GM12878 (cell line): ENCODE results near the gene FDXR. TPM values are rescaled to one million over a fixed set of nuclear protein-coding genes. Genes with fewer than 3 reads are reported as not detected.

Source experiments
- ATAC-seq: fragments of 200-7000 bp; cut with Tn5 transposase; 3 replicates; pipeline ENCODE4 v1.9.1; 2020; ENCODE audit warnings: mild to moderate bottlenecking, moderate library complexity
- BruUV-seq: library from RNA; stranded (reverse); fragments of 400-500 nt; replicated peaks from 2 replicates; lab custom pipeline; 2021; lab: Mats Ljungman, UMichigan
- CTCF ChIA-PET: fragments of 300-600 bp; sonication (Branson Sonifier 250); formaldehyde crosslinking; extraction: SDS; loops from one replicate; lab custom pipeline; 2021; ENCODE audit warnings: inconsistent platforms; lab: Yijun Ruan, JAX
- POLR2A ChIA-PET: fragments of 350-600 bp; formaldehyde crosslinking; extraction: SDS; loops from one replicate; lab custom pipeline; 2021; ENCODE audit warnings: inconsistent platforms; lab: Charles Lee
- RAD21 ChIA-PET: fragments of 300-600 bp; sonication (Branson Sonifier 250); formaldehyde crosslinking; loops from one replicate; lab custom pipeline; 2023; ENCODE audit warnings: antibody characterized with exemption; ENCODE audit not compliant: unreplicated experiment; lab: Charles Lee
- SMC1A ChIA-PET: fragments of 300-600 bp; sonication (Branson Sonifier 250); formaldehyde crosslinking; loops from one replicate; lab custom pipeline; 2023; ENCODE audit not compliant: unreplicated experiment, uncharacterized antibody; lab: Charles Lee
- DNase-seq: peaks from one replicate; pipeline ENCODE4 v3.0.0-alpha.2; 2011; ENCODE audit warnings: low read depth, low spot score
- FAIRE-seq: peaks from 3 replicates; lab custom pipeline; 2011; peaks lifted over from hg19 to GRCh38; lab: Jason Lieb, UNC
- H2AFZ ChIP-seq: 2 replicates; pipeline ENCODE4 v1.6.0; 2011; ENCODE audit warnings: low read depth, low read length, control low read depth; ENCODE audit not compliant: control insufficient read depth
- H3K27ac ChIP-seq: 2 replicates; pipeline ENCODE4 v1.5.1; 2011; ENCODE audit warnings: control low read depth; ENCODE audit not compliant: control insufficient read depth, insufficient read depth
- H3K27me3 ChIP-seq, 2 experiments: replicated peaks in 1 of 2; 2 replicates each; pipeline versions ENCODE4 v1.6.0 to v1.6.1; 2011; ENCODE audit warnings: low read length in 1 of 2; ENCODE audit not compliant: control insufficient read depth in 2 of 2, insufficient read depth in 2 of 2
- H3K36me3 ChIP-seq, 2 experiments: 2 replicates each; pipeline ENCODE4 v1.5.1; 2011; ENCODE audit warnings: low read length in 1 of 2; ENCODE audit not compliant: control insufficient read depth in 2 of 2, insufficient read depth in 2 of 2
- H3K4me1 ChIP-seq: 2 replicates; pipeline ENCODE4 v1.6.1; 2011; ENCODE audit warnings: mild to moderate bottlenecking, low read length, moderate library complexity, mixed read lengths; ENCODE audit not compliant: control insufficient read depth, insufficient read depth
- H3K4me2 ChIP-seq: 2 replicates; pipeline ENCODE4 v1.6.0; 2011; ENCODE audit warnings: control low read depth; ENCODE audit not compliant: control insufficient read depth, insufficient read depth
- H3K4me3 ChIP-seq: fragments of 200-600 bp; sonication (generic); 2 replicates; pipeline ENCODE4 v1.5.1; 2016
- H3K79me2 ChIP-seq: 2 replicates; pipeline ENCODE4 v1.6.0; 2011; ENCODE audit warnings: low read length; ENCODE audit not compliant: control insufficient read depth, insufficient read depth
- H3K9ac ChIP-seq: 2 replicates; pipeline ENCODE4 v1.8.0; 2011; ENCODE audit warnings: low read length, control low read depth, mixed read lengths; ENCODE audit not compliant: control insufficient read depth, insufficient read depth
- H3K9me3 ChIP-seq: replicated peaks from 3 replicates; pipeline ENCODE4 v1.5.1; 2011; ENCODE audit warnings: mild to moderate bottlenecking, low read length; ENCODE audit not compliant: control insufficient read depth, insufficient read depth
- H4K20me1 ChIP-seq: 2 replicates; pipeline ENCODE4 v1.6.0; 2011; ENCODE audit not compliant: control insufficient read depth, insufficient read depth
- BCLAF1 ChIP-seq: fragments of 450-650 bp; IDR thresholded peaks from 2 replicates; pipeline ENCODE4 v1.6.1; 2017; ENCODE audit warnings: antibody characterized with exemption, mild to moderate bottlenecking, moderate library complexity
- HSF1 ChIP-seq: fragments of 150-350 bp; IDR thresholded peaks from 2 replicates; pipeline ENCODE4 v1.6.1; 2014; ENCODE audit warnings: mild to moderate bottlenecking, low read depth, low read length
- KDM1A ChIP-seq: fragments of 200-600 bp; sonication (generic); IDR thresholded peaks from 2 replicates; pipeline ENCODE4 v1.6.1; 2016; ENCODE audit warnings: borderline replicate concordance
- MEF2B ChIP-seq: fragments of 450-650 bp; IDR thresholded peaks from 2 replicates; pipeline ENCODE4 v1.6.1; 2018; ENCODE audit warnings: mild to moderate bottlenecking, moderate library complexity; ENCODE audit not compliant: partially characterized antibody, poor library complexity, severe bottlenecking
- RFX5 ChIP-seq: IDR thresholded peaks from 2 replicates; pipeline ENCODE4 v1.6.1; 2011; ENCODE audit warnings: low read depth, low read length, improper control_type of control experiment
- WGBS: methylation state at CpG from one replicate; pipeline ENCODE4 v1.1.6; 2016; ENCODE audit warnings: low lambda C conversion rate; ENCODE audit not compliant: insufficient replicate concordance, insufficient coverage; ENCODE audit errors: missing lambda C conversion rate; 5-methylcytosine and 5-hydroxymethylcytosine counted together
- in situ Hi-C: fragments of 300-500 bp; cut with MboI; formaldehyde crosslinking; loops from 9 replicates; pipeline ENCODE4 v1.14.3; 2018; ENCODE audit warnings: mixed read lengths
- intact Hi-C: fragments of 100-400 bp; cut with micrococcal nuclease; formaldehyde crosslinking; loops from one replicate; pipeline ENCODE4 v1.14.2; 2022; ENCODE audit not compliant: unreplicated experiment
- polyA plus RNA-seq, 11 experiments: library from polyadenylated mRNA; depleted of rRNA in 4 of 11; unstranded in 6 of 11; stranded (reverse) in 5 of 11; fragments of >200 nt; fragmentation: Nextera tagmentation in 4 of 11; fragmentation: Illumina TruSeq in 1 of 11; extraction: Ambion mirVana in 4 of 11; extraction: Trizol in 1 of 11; gene quantifications; 1 replicate in 1 of 11; 2 replicates in 10 of 11; pipeline versions ENCODE4 v1.2.1 to v1.2.3, GENCODE V29; 2011 to 2016; ENCODE audit warnings: inconsistent platforms in 2 of 11, missing spikeins in 2 of 11, low read depth in 1 of 11
- total RNA-seq, 4 experiments: library from RNA; depleted of rRNA in 3 of 4; stranded (reverse); fragments of >200 nt in 3 of 4; fragmentation: Illumina TruSeq in 1 of 4; extraction: Trizol in 1 of 4; gene quantifications; 2 replicates each; pipeline versions ENCODE4 v1.2.1 to v1.2.3, GENCODE V29; 2013 to 2021
- TF ChIP-seq, protein P1 (sequence below): IDR thresholded peaks from 2 replicates; pipeline ENCODE4 v1.6.1; 2012; ENCODE audit warnings: low read depth, low read length, improper control_type of control experiment

The FDXR gene
- total and polyA plus RNA-seq, 10 of the 15 experiments (the other 5 are each of a cell fraction or from before 2014, with no cell fraction given) = 0.85 to 162 (median 48.2) TPM

GRCh38 chr17:74892013-74892841 lies 19.4 kb upstream of the FDXR start:
- no peak overlapping the region for H2AFZ ChIP-seq
- no peaks in the 10 kb centered on the region for H3K36me3 ChIP-seq
- H3K4me1 ChIP-seq = no peaks in the 10 kb centered on the region
- ChIA-PET POLR2A (no interaction called here), RAD21 (no interaction called here), SMC1A (no interaction called here), CTCF (no interaction called here)
- no peak overlapping the region for H3K4me2 ChIP-seq
- no peak overlapping the region for H3K4me3 ChIP-seq
- H4K20me1 ChIP-seq = no peaks in the 10 kb centered on the region
- TF ChIP-seq HSF1 (no peak), BCLAF1 (no peak), MEF2B (no peak), KDM1A (no peak), RFX5 (no peak)
- TF ChIP-seq, protein P1, sequence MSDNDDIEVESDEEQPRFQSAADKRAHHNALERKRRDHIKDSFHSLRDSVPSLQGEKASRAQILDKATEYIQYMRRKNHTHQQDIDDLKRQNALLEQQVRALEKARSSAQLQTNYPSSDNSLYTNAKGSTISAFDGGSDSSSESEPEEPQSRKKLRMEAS = no peak
- no peak for FAIRE-seq
- intact Hi-C loops = no loop called here
- no peak overlapping the region for H3K27ac ChIP-seq
- in situ Hi-C loops = no loop called here
- H3K79me2 ChIP-seq = no peaks in the 10 kb centered on the region
- no peaks in the 10 kb centered on the region for H3K9me3 ChIP-seq
- ATAC-seq = no peak
- H3K27me3 ChIP-seq = peaks cover 4 to 9% of the 10 kb centered on the region in 2 experiments
- DNase-seq = no peak
- 46% methylated on average over 20 of the region's 20 CpGs for WGBS
- BruUV-seq = no TSS peak
- H3K9ac ChIP-seq = no peak overlapping the region
